ENCODE data around the gene FBLN2. TPM values are rescaled to one million over a fixed set of nuclear protein-coding genes. Genes with fewer than 3 reads are reported as not detected.

FBLN2 gene
- total and polyA plus RNA-seq, 2 of the 4 experiments (the other 2 are of a cell fraction), result 11.8 to 60.8 TPM

- Histone ChIP-seq H4K8ac (ENCODE audit: low read depth in 2 of 2, low read length in 2 of 2) (no peak overlapping the region), H3K56ac (ENCODE audit: extremely low read depth, insufficient read depth, low read length) (no peak overlapping the region), H3K4ac (ENCODE audit: low read depth, low read length) (no peak overlapping the region), H3K14ac (replicated peaks; ENCODE audit: low read depth, low read length) (no peak overlapping the region), H3K4me2 (ENCODE audit: low read depth, low read length) (no peak overlapping the region), H3K27ac (ENCODE audit: insufficient read depth, low read length) (no peak overlapping the region), H2BK20ac (ENCODE audit: low read depth, low read length) (no peak overlapping the region), H3K18ac (ENCODE audit: low read depth, low read length) (no peak overlapping the region), H3K23ac (ENCODE audit: low read depth, low read length) (no peak overlapping the region), H3K36me3 (ENCODE audit: control insufficient read depth, insufficient read depth, low read length) (no peaks in the 10 kb centered on the region), H3K9ac (ENCODE audit: low read depth, low read length) (no peak overlapping the region), H3K4me1 (ENCODE audit: control insufficient read depth, insufficient read depth, low read length) (no peaks in the 10 kb centered on the region), H3K79me1 (ENCODE audit: low read depth in 1 of 2, low read length in 2 of 2) (no peaks in the 10 kb centered on the region), H4K91ac (ENCODE audit: insufficient read depth, low read depth, low read length) (no peak overlapping the region), H3K4me3 (ENCODE audit: insufficient read depth, low read depth, low read length) (no peak overlapping the region), H3K9me1 (ENCODE audit: insufficient read depth, low read length) (no peaks in the 10 kb centered on the region), H2AFZ (replicated peaks; ENCODE audit: low read length, poor library complexity) (no peak overlapping the region), H4K5ac (ENCODE audit: low read depth, low read length) (no peak overlapping the region), H2BK120ac (ENCODE audit: low read depth, low read length) (no peak overlapping the region), H2BK5ac (ENCODE audit: low read depth, low read length, poor library complexity, severe bottlenecking) (no peak overlapping the region), H3K27me3 (ENCODE audit: control insufficient read depth, insufficient read depth, low read length) (peaks cover 2% of the 10 kb centered on the region; the same call in 1 of the 2 replicates), H2AK9ac (replicated peaks; ENCODE audit: low read depth, low read length, poor library complexity) (no peak overlapping the region), H2AK5ac (ENCODE audit: low read depth, low read length) (no peak overlapping the region), H3K9me3 (ENCODE audit: control insufficient read depth, insufficient read depth, low read length) (no peaks in the 10 kb centered on the region), H2BK15ac (ENCODE audit: low read depth, low read length) (no peak overlapping the region), H4K20me1 (ENCODE audit: insufficient read depth, low read length) (no peaks in the 10 kb centered on the region)
- WGBS, 2 experiments (ENCODE audit: extremely low coverage in 2 of 2, insufficient read length in 1 of 2), result 66% methylated on average over 9 of the region's 17 CpGs; no CpG with 5 or more reads in 1 of the 2 experiments
- dilution Hi-C loops (cut with HindIII; ENCODE audit: low sequenced_read_pairs, unreplicated experiment), result no loop called here
- ATAC-seq (ENCODE audit: low read depth) (no peak), DNase-seq (no peak)
- no peak for TF ChIP-seq FOS (IDR thresholded peaks at IDR 0.05; ENCODE audit: low read depth, low read length)
- ChIA-PET POLR2A (ENCODE audit: unreplicated experiment) (no interaction called here), CTCF (no interaction called here)
- BruUV-seq (replicated peaks), result no TSS peak
- in situ Hi-C loops (cut with MboI; ENCODE audit: low sequenced_read_pairs), result no loop called here
- intact Hi-C loops (cut with micrococcal nuclease), result no loop called here
Observed at GRCh38 chr3:13681931-13682330, 133.0 kb downstream of the FBLN2 start.

Measured in IMR-90 (cell line).